ENCODE results near the gene LAMP5. TPM values are rescaled to one million over a fixed set of nuclear protein-coding genes. Genes with fewer than 3 reads are reported as not detected.

LAMP5 gene
- total and polyA plus RNA-seq, 9 of the 15 experiments (the other 6 are each of a cell fraction or from before 2014, with no cell fraction given) = not detected

DNA sequence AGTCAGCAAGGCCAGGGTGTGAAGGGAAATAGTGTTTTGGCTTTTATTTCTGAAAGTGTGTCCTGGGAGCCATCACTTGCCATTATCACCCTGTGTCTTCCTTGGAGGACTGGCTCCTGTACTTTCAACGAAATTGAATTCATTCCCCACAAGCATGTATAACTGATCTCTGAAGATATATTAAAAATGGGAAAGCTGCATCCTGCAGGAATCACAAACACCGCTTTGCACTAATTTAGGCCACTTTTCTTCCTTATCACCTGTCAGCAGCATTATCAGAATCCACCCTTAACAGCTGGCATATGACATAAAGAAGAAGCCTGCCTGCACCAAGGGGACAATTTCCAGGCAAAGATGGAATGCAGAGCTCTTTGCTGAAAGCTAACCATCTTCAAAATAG is 56.2 kb downstream of the LAMP5 start:
- 4% methylated on average over 2 of the region's 2 CpGs for WGBS (ENCODE audit: insufficient coverage, low coverage, missing lambda C conversion rate)
- no peak for FAIRE-seq
- no peak overlapping the region for H3K4me3 ChIP-seq
- no TSS peak for BruUV-seq (replicated peaks)
- no peaks in the 10 kb centered on the region for H3K4me1 ChIP-seq (replicated peaks in 1 of 2; ENCODE audit: control insufficient read depth in 2 of 2, insufficient read depth in 2 of 2, low read length in 2 of 2)
- in situ Hi-C loops (cut with MboI) (no loop called here), intact Hi-C loops (cut with micrococcal nuclease) (no loop called here)
- no peaks in the 10 kb centered on the region for H3K36me3 ChIP-seq (ENCODE audit: control insufficient read depth, insufficient read depth, low read length)
- no peaks in the 10 kb centered on the region for H3K9me1 ChIP-seq (ENCODE audit: control insufficient read depth, insufficient read depth, low read length)
- no peak for TF ChIP-seq SREBF2 (CRISPR knock-in tag; IDR thresholded peaks at IDR 0.05)
- TF ChIP-seq PCBP1 (IDR thresholded peaks at IDR 0.05; ENCODE audit: low read depth, low read length, poor library complexity, severe bottlenecking) = no peak
- TF ChIP-seq ZNF277 (CRISPR knock-in tag; IDR thresholded peaks at IDR 0.05; ENCODE audit: borderline replicate concordance) = no peak
- no peak for TF ChIP-seq RAD51 (IDR thresholded peaks at IDR 0.05; ENCODE audit: borderline replicate concordance, low read depth)
- no peak for TF ChIP-seq CBX1 (IDR thresholded peaks at IDR 0.05; ENCODE audit: low read depth)
- no peak for TF ChIP-seq SOX6 (IDR thresholded peaks at IDR 0.05)
- no peaks in the 10 kb centered on the region for H3K27me3 ChIP-seq (ENCODE audit: control insufficient read depth in 2 of 2, insufficient read depth in 2 of 2, low read length in 2 of 2)
- POLR2A ChIA-PET = no interaction called here
- no peak overlapping the region for H3K27ac ChIP-seq (ENCODE audit: extremely low read depth, low read depth, low read length)
- H4K20me1 ChIP-seq (replicated peaks; ENCODE audit: control insufficient read depth, insufficient read depth, low read length) = no peaks in the 10 kb centered on the region
- ATAC-seq = no peak
- DNase-seq (ENCODE audit: extremely low read depth in 1 of 4, low spot score in 3 of 4) = no peak
- no peaks in the 10 kb centered on the region for H3K9me3 ChIP-seq (replicated peaks; ENCODE audit: control insufficient read depth, insufficient read depth, low read depth, low read length)
- CTCF ChIA-PET (ENCODE audit: low intra/inter-chr PET ratio) = no interaction called here
- no peak overlapping the region for H3K4me2 ChIP-seq (ENCODE audit: insufficient read depth, low read length)
- H3K79me2 ChIP-seq (ENCODE audit: control insufficient read depth, insufficient read depth, low read length) = no peaks in the 10 kb centered on the region
- no peak overlapping the region for H3K9ac ChIP-seq (ENCODE audit: insufficient read depth in 1 of 2, low read depth in 2 of 2, low read length in 2 of 2)
- H2AFZ ChIP-seq (ENCODE audit: low read depth, low read length) = no peak overlapping the region

All from K562 (cell line).